Endodermal cell (in vitro differentiated cells): ENCODE measurements around the gene CNST. TPM values are rescaled to one million over a fixed set of nuclear protein-coding genes. Genes with fewer than 3 reads are reported as not detected.
"Not testable (repeated sequence)": the region's sequence is repeated elsewhere in the genome, so short reads cannot be mapped to it uniquely, and the experiment has no call there.

Experiments used
- DNase-seq: peaks from one replicate; pipeline ENCODE4 v3.0.0-alpha.2; 2017
- H3K27ac ChIP-seq: 2 replicates; pipeline ENCODE4 v1.5.1; 2013; ENCODE audit warnings: mild to moderate bottlenecking, low read depth, low read length, moderate library complexity
- H3K27me3 ChIP-seq: 2 replicates; pipeline ENCODE4 v1.6.1; 2013; ENCODE audit warnings: mild to moderate bottlenecking, low read length, moderate library complexity; ENCODE audit not compliant: insufficient read depth, control insufficient read depth, poor library complexity, severe bottlenecking
- H3K36me3 ChIP-seq: 2 replicates; pipeline ENCODE4 v1.7.0; 2013; ENCODE audit warnings: mild to moderate bottlenecking, low read length, moderate library complexity; ENCODE audit not compliant: control insufficient read depth, insufficient read depth
- H3K4me1 ChIP-seq: one replicate; pipeline ENCODE4 v1.7.0; 2013; ENCODE audit warnings: low read length; ENCODE audit not compliant: control insufficient read depth, insufficient read depth
- H3K4me3 ChIP-seq: 2 replicates; pipeline ENCODE4 v1.5.1; 2013; ENCODE audit warnings: mild to moderate bottlenecking, low read length, moderate library complexity
- H3K9ac ChIP-seq: 2 replicates; pipeline ENCODE4 v1.6.1; 2013; ENCODE audit warnings: mild to moderate bottlenecking, low read length, moderate library complexity; ENCODE audit not compliant: poor library complexity, severe bottlenecking; ENCODE audit errors: extremely low read depth
- H3K9me3 ChIP-seq: 2 replicates; pipeline ENCODE4 v1.6.1; 2013; ENCODE audit warnings: mild to moderate bottlenecking, low read length, moderate library complexity; ENCODE audit not compliant: control insufficient read depth
- H3K27ac Mint-ChIP-seq: 2 replicates; pipeline ENCODE4 v1.8.0; 2020; ENCODE audit warnings: mixed read lengths
- H3K27me3 Mint-ChIP-seq: 2 replicates; pipeline ENCODE4 v1.8.0; 2021; ENCODE audit warnings: mild to moderate bottlenecking, mixed read lengths; ENCODE audit not compliant: insufficient read depth
- H3K36me3 Mint-ChIP-seq: 2 replicates; pipeline ENCODE4 v1.8.0; 2020; ENCODE audit warnings: low read depth, mixed read lengths
- H3K4me1 Mint-ChIP-seq: 2 replicates; pipeline ENCODE4 v1.8.0; 2020; ENCODE audit warnings: mixed read lengths
- H3K4me3 Mint-ChIP-seq: 2 replicates; pipeline ENCODE4 v1.8.0; 2020; ENCODE audit warnings: mild to moderate bottlenecking, moderate library complexity, mixed read lengths
- H3K9me3 Mint-ChIP-seq: 2 replicates; pipeline ENCODE4 v1.8.0; 2020; ENCODE audit warnings: mild to moderate bottlenecking, mixed read lengths
- WGBS, 2 experiments: methylation state at CpG; one replicate each; pipeline versions ENCODE4 v1.1.5 to v1.1.7; 2013; ENCODE audit warnings: missing lambda C conversion rate in 2 of 2, mixed read lengths in 1 of 2; ENCODE audit not compliant: insufficient coverage in 1 of 2, insufficient read length in 1 of 2; 5-methylcytosine and 5-hydroxymethylcytosine counted together
- total RNA-seq, 2 donors: library from RNA; stranded (reverse); fragmentation: NEBNext Ultra II Directional in 1 of 2; extraction: Animal tissue kit (Norgen Biotek cat#: 25700) in 1 of 2; gene quantifications; 2 replicates in 1 of 2; 3 replicates in 1 of 2; pipeline ENCODE4 v1.2.1, GENCODE V29; 2021
- TF ChIP-seq, protein P1 (sequence below): fragments of 200-600 bp; sonication (generic); conservative IDR thresholded peaks from 2 replicates; pipeline ENCODE4 v1.5.0; 2021; ENCODE audit warnings: antibody characterized with exemption, mild to moderate bottlenecking

The CNST gene
- total RNA-seq, 2 donors from 2014 or later: 14.7 to 20.3 TPM

DNA sequence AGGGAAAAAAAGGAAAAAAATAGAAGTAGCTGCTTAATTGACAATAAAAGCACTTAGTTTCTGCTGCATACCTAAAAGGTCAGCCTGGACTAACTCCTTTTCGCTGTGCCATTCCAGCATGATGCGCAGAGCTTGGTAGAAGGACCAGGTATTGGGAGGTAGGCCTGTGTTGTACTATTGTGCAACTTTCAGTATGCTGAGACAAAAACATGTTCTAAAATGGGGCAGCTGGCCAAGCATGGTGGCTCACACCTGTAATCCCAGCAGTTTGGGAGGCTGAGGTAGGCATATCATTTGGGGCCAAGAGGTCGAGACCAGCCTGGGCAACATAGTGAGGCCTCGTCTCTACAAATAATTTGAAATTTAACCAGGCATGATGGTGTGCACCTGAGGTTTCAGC, 142.9 kb downstream of the CNST start:
- H3K9me3 ChIP-seq: no peaks in the 10 kb centered on the region
- 89 to 97% methylated on average over 3 to 4 of the region's 4 CpGs for WGBS, 2 experiments
- Mint-ChIP-seq H3K27me3 (peaks cover 16% of the 10 kb centered on the region), H3K36me3 (no peaks in the 10 kb centered on the region), H3K4me1 (no peaks in the 10 kb centered on the region), H3K27ac (no peak overlapping the region), H3K9me3 (peaks cover 34% of the 10 kb centered on the region), H3K4me3 (no peak overlapping the region)
- H3K4me1 ChIP-seq: no peaks in the 10 kb centered on the region
- H3K4me3 ChIP-seq: no peak overlapping the region
- H3K27ac ChIP-seq: no peak overlapping the region
- TF ChIP-seq, protein P1, sequence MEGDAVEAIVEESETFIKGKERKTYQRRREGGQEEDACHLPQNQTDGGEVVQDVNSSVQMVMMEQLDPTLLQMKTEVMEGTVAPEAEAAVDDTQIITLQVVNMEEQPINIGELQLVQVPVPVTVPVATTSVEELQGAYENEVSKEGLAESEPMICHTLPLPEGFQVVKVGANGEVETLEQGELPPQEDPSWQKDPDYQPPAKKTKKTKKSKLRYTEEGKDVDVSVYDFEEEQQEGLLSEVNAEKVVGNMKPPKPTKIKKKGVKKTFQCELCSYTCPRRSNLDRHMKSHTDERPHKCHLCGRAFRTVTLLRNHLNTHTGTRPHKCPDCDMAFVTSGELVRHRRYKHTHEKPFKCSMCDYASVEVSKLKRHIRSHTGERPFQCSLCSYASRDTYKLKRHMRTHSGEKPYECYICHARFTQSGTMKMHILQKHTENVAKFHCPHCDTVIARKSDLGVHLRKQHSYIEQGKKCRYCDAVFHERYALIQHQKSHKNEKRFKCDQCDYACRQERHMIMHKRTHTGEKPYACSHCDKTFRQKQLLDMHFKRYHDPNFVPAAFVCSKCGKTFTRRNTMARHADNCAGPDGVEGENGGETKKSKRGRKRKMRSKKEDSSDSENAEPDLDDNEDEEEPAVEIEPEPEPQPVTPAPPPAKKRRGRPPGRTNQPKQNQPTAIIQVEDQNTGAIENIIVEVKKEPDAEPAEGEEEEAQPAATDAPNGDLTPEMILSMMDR: no peak
- DNase-seq: no peak
- H3K27me3 ChIP-seq: no peaks in the 10 kb centered on the region
- no peak overlapping the region for H3K9ac ChIP-seq
- no peaks in the 10 kb centered on the region for H3K36me3 ChIP-seq

DNA sequence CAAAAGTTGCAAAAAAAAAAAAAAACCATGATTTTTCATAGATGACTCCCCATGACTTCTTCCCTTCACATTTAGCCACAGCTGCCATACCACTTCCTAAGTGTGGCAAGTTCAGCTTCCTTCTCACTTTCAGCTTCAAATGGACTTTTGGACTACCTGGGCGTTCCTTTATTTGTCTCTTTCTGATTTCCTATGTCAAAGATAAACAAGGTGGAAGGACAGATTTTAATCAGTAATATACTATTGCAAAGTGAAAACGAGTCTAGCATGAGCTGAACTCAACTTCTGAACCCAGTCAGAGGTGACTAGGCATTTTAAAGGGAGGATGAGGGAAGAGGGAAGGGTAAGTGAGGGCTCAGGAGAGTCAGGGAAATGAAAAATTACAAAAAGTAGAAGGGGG, 143.6 kb downstream of the CNST start:
- Histone ChIP-seq H3K27me3 (no peaks in the 10 kb centered on the region), H3K4me3 (no peak overlapping the region), H3K36me3 (no peaks in the 10 kb centered on the region), H3K4me1 (no peaks in the 10 kb centered on the region), H3K27ac (no peak overlapping the region), H3K9me3 (no peaks in the 10 kb centered on the region), H3K9ac (no peak overlapping the region)
- Mint-ChIP-seq H3K4me3 (no peak overlapping the region), H3K27ac (no peak overlapping the region), H3K9me3 (peaks cover 40% of the 10 kb centered on the region), H3K36me3 (no peaks in the 10 kb centered on the region), H3K27me3 (peaks cover 19% of the 10 kb centered on the region), H3K4me1 (no peaks in the 10 kb centered on the region)
- no peak for DNase-seq
- WGBS, 2 experiments: 47 to 64% methylated on average over 1 to 2 of the region's 2 CpGs
- TF ChIP-seq, protein P1: no peak

DNA sequence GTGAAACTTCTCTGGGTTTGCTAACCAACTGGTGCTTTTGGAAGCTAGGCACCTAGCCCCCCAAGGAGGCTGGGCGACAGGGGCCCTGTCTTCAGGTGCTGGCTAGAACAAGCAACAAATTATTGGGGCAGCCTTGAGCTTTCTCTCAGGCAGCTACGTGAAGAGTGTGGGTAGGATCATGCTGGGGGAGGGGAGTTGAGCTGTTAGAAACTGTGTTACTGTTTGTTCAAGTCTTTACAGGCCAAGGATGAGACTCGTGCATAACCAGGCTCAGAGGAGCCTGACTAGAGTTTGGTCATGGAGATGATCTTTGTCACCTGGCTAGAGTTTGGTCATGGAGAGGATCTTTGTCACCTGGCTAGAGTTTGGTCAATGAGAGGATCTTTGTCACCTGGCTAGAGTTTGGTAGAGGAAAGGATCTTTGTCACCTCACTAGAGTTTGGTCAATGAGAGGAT, 145.3 kb downstream of the CNST start:
- Histone ChIP-seq H3K4me3 (no peak overlapping the region), H3K9me3 (no peaks in the 10 kb centered on the region), H3K36me3 (no peaks in the 10 kb centered on the region), H3K9ac (no peak overlapping the region), H3K27ac (no peak overlapping the region), H3K4me1 (no peaks in the 10 kb centered on the region), H3K27me3 (no peaks in the 10 kb centered on the region)
- no peak for DNase-seq
- WGBS, 2 experiments: 72% methylated on average over 3 of the region's 3 CpGs; no CpG with 5 or more reads in 1 of the 2 experiments
- Mint-ChIP-seq H3K4me1 (no peaks in the 10 kb centered on the region), H3K27me3 (peaks cover 28% of the 10 kb centered on the region), H3K36me3 (no peaks in the 10 kb centered on the region), H3K9me3 (peaks cover 47% of the 10 kb centered on the region), H3K27ac (no peak overlapping the region), H3K4me3 (no peak overlapping the region)
- TF ChIP-seq, protein P1: no peak

DNA sequence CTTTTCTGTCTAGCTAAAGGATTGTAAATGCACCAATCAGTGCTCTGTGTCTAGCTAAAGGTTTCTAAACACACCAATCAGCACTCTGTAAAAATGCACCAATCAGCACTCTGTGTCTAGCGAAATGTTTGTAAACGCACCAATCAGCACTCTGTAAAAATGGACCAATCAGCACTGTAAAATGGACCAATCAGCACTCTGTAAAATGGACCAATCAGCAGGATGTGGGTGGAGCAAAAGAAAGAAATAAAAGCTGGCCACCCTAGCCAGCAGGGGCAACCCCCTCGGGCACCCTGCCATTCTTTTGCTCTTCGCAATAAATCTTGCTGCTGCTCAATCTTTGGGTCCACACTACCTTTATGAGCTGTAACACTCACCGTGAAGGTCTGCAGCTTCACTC, 146.2 kb downstream of the CNST start:
- H3K27ac Mint-ChIP-seq, H3K9ac ChIP-seq, H3K36me3 Mint-ChIP-seq, H3K4me3 ChIP-seq, H3K4me1 Mint-ChIP-seq, H3K36me3 ChIP-seq, H3K9me3 ChIP-seq, H3K27me3 ChIP-seq, DNase-seq, H3K4me3 Mint-ChIP-seq, H3K27ac ChIP-seq, H3K4me1 ChIP-seq: not testable (repeated sequence)
- WGBS, 2 experiments: 90 to 91% methylated on average over 5 of the region's 5 CpGs
- Mint-ChIP-seq H3K27me3 (peaks cover 31% of the 10 kb centered on the region), H3K9me3 (peaks cover 47% of the 10 kb centered on the region)
